Vagina (tissue), 2 donors: ENCODE measurements around the gene PDZK1. TPM values are rescaled to one million over a fixed set of nuclear protein-coding genes. Genes with fewer than 3 reads are reported as not detected.

Experiments used
- DNase-seq, 2 donors: peaks; one replicate each; pipeline ENCODE4 v3.0.0-alpha.2; 2017; ENCODE audit errors: extremely low spot score in 2 of 2
- H3K27ac ChIP-seq: fragments of 200-600 bp; sonication (generic); one replicate; pipeline ENCODE4 v1.5.1; 2019
- H3K27me3 ChIP-seq: fragments of 200-600 bp; sonication (generic); one replicate; pipeline ENCODE4 v1.5.1; 2019
- H3K36me3 ChIP-seq, 2 donors: fragments of 200-600 bp; sonication (generic); one replicate each; pipeline ENCODE4 v1.5.1; 2017 to 2019
- H3K4me1 ChIP-seq: fragments of 200-600 bp; sonication (generic); one replicate; pipeline ENCODE4 v1.5.1; 2019
- H3K4me3 ChIP-seq, 2 donors: fragments of 200-600 bp; sonication (generic); 1 replicate in 1 of 2; 2 replicates in 1 of 2; pipeline ENCODE4 v1.5.1; 2016 to 2019
- H3K9me3 ChIP-seq: fragments of 200-600 bp; sonication (generic); one replicate; pipeline ENCODE4 v1.5.1; 2019
- POLR2A ChIP-seq, 2 donors: fragments of 450-650 bp; IDR thresholded peaks; one replicate each; pipeline ENCODE4 v1.6.1; 2017; ENCODE audit warnings: antibody characterized with exemption in 2 of 2, mild to moderate bottlenecking in 2 of 2, moderate library complexity in 2 of 2
- POLR2AphosphoS5 ChIP-seq, 2 donors: sonication (generic); formaldehyde crosslinking; IDR thresholded peaks; one replicate each; pipeline ENCODE4 v1.9.0; 2017; ENCODE audit warnings: antibody characterized with exemption in 2 of 2, mild to moderate bottlenecking in 2 of 2, low read depth in 1 of 2; ENCODE audit not compliant: insufficient read depth in 1 of 2
- intact Hi-C: fragments of 100-400 bp; cut with DNase I; formaldehyde crosslinking; loops from one replicate; pipeline ENCODE4 v1.15.1; 2023
- total RNA-seq: library from RNA; depleted of rRNA; stranded (reverse); fragments of >200 nt; gene quantifications from one replicate; pipeline ENCODE4 v1.2.3, GENCODE V29; 2016
- TF ChIP-seq, protein P1 (sequence below), 3 experiments: fragments of 450-650 bp in 2 of 3; fragments of 200-600 bp in 1 of 3; sonication (generic) in 1 of 3; IDR thresholded peaks; one replicate each; pipeline ENCODE4 v1.5.1; 2017 to 2019; ENCODE audit warnings: antibody characterized with exemption in 3 of 3, mild to moderate bottlenecking in 2 of 3, moderate library complexity in 2 of 3

PDZK1 gene
- total RNA-seq, 1 donor from 2014 or later: 0.49 TPM

- Histone ChIP-seq H3K4me1 (no peaks in the 10 kb centered on the region), H3K27ac (no peak overlapping the region), H3K36me3 (no peaks in the 10 kb centered on the region), H3K4me3 (no peak overlapping the region), H3K27me3 (no peaks in the 10 kb centered on the region), H3K9me3 (no peaks in the 10 kb centered on the region)
- no peak for DNase-seq
- TF ChIP-seq, protein P1, sequence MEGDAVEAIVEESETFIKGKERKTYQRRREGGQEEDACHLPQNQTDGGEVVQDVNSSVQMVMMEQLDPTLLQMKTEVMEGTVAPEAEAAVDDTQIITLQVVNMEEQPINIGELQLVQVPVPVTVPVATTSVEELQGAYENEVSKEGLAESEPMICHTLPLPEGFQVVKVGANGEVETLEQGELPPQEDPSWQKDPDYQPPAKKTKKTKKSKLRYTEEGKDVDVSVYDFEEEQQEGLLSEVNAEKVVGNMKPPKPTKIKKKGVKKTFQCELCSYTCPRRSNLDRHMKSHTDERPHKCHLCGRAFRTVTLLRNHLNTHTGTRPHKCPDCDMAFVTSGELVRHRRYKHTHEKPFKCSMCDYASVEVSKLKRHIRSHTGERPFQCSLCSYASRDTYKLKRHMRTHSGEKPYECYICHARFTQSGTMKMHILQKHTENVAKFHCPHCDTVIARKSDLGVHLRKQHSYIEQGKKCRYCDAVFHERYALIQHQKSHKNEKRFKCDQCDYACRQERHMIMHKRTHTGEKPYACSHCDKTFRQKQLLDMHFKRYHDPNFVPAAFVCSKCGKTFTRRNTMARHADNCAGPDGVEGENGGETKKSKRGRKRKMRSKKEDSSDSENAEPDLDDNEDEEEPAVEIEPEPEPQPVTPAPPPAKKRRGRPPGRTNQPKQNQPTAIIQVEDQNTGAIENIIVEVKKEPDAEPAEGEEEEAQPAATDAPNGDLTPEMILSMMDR (IDR thresholded peaks at IDR 0.05): no peak
- no peak for TF ChIP-seq POLR2A (IDR thresholded peaks at IDR 0.05)
- TF ChIP-seq POLR2AphosphoS5 (IDR thresholded peaks at IDR 0.05; ENCODE audit: insufficient read depth in 1 of 2, low read depth in 1 of 2): no peak
- intact Hi-C loops: no loop called here
These were observed 895 bp upstream of the PDZK1 start for GRCh38 chr1:145708063-145708462.

- no peaks in the 10 kb centered on the region for H3K9me3 ChIP-seq
- H3K27me3 ChIP-seq: no peaks in the 10 kb centered on the region
- no peaks in the 10 kb centered on the region for H3K4me1 ChIP-seq
- H3K27ac ChIP-seq: no peak overlapping the region
- DNase-seq: no peak
- H3K36me3 ChIP-seq: no peaks in the 10 kb centered on the region
- intact Hi-C loops: no loop called here
- no peak for TF ChIP-seq POLR2AphosphoS5 (IDR thresholded peaks at IDR 0.05; ENCODE audit: insufficient read depth in 1 of 2, low read depth in 1 of 2)
- H3K4me3 ChIP-seq: no peak overlapping the region
These were observed 993 bp downstream of the PDZK1 start for GRCh38 chr1:145706086-145706664.

- H3K36me3 ChIP-seq: no peaks in the 10 kb centered on the region
- intact Hi-C loops: no loop called here
- no peak overlapping the region for H3K27ac ChIP-seq
- no peaks in the 10 kb centered on the region for H3K4me1 ChIP-seq
- no peaks in the 10 kb centered on the region for H3K9me3 ChIP-seq
- no peak for TF ChIP-seq POLR2A (IDR thresholded peaks at IDR 0.05)
- TF ChIP-seq POLR2AphosphoS5 (IDR thresholded peaks at IDR 0.05; ENCODE audit: insufficient read depth in 1 of 2, low read depth in 1 of 2): no peak
- TF ChIP-seq, protein P1 (IDR thresholded peaks at IDR 0.05): no peak
- no peaks in the 10 kb centered on the region for H3K27me3 ChIP-seq
- no peak overlapping the region for H3K4me3 ChIP-seq
- no peak for DNase-seq
These were observed 1.5 kb downstream of the PDZK1 start for GRCh38 chr1:145705622-145706021.

DNA sequence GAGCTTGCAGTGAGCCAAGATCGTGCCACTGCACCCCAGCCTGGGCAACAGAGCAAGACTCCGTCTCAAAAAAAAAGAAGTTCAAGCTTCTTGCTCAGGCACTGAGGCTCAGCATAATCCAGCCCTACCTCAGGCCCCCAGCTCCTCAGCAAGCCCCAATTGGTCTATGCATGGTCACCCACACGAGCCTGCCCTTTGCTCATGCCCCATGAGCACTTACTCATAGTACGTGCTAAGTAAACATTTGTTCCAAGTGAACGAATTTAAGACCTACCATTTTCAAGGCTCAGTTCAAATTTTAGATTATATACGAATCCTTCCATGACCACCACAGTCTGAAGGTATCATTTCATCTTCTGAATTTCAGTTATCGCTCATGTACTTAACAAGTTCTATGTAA is 4.3 kb downstream of the PDZK1 start:
- Histone ChIP-seq H3K36me3 (no peaks in the 10 kb centered on the region), H3K4me1 (no peaks in the 10 kb centered on the region), H3K27me3 (no peaks in the 10 kb centered on the region), H3K9me3 (no peaks in the 10 kb centered on the region), H3K27ac (no peak overlapping the region), H3K4me3 (no peak overlapping the region)
- intact Hi-C loops: no loop called here
- DNase-seq: no peak
- TF ChIP-seq, protein P1 (IDR thresholded peaks at IDR 0.05): no peak
- TF ChIP-seq POLR2A (IDR thresholded peaks at IDR 0.05) (no peak), POLR2AphosphoS5 (IDR thresholded peaks at IDR 0.05; ENCODE audit: insufficient read depth in 1 of 2, low read depth in 1 of 2) (no peak)

- intact Hi-C loops: no loop called here
- Histone ChIP-seq H3K27me3 (no peaks in the 10 kb centered on the region), H3K4me3 (no peak overlapping the region), H3K36me3 (no peaks in the 10 kb centered on the region), H3K27ac (no peak overlapping the region), H3K4me1 (no peaks in the 10 kb centered on the region), H3K9me3 (no peaks in the 10 kb centered on the region)
- TF ChIP-seq, protein P1 (IDR thresholded peaks at IDR 0.05): no peak
- no peak for TF ChIP-seq POLR2AphosphoS5 (IDR thresholded peaks at IDR 0.05; ENCODE audit: insufficient read depth in 1 of 2, low read depth in 1 of 2)
- no peak for TF ChIP-seq POLR2A (IDR thresholded peaks at IDR 0.05)
- no peak for DNase-seq
These were observed 5.1 kb downstream of the PDZK1 start for GRCh38 chr1:145702052-145702451.
